Stimulated activated CD8-positive, alpha-beta memory T cell treated with anti-CD3 and anti-CD28 coated beads, Interleukin-2, amount 100 ng/mL, for 48 hours (primary cell): ENCODE measurements around the gene COX17.

Experiments
- DNase-seq, 2 donors: peaks; one replicate each; pipeline ENCODE4 v3.0.0-alpha.2; 2020; ENCODE audit warnings: low read depth in 2 of 2

COX17 gene

DNA sequence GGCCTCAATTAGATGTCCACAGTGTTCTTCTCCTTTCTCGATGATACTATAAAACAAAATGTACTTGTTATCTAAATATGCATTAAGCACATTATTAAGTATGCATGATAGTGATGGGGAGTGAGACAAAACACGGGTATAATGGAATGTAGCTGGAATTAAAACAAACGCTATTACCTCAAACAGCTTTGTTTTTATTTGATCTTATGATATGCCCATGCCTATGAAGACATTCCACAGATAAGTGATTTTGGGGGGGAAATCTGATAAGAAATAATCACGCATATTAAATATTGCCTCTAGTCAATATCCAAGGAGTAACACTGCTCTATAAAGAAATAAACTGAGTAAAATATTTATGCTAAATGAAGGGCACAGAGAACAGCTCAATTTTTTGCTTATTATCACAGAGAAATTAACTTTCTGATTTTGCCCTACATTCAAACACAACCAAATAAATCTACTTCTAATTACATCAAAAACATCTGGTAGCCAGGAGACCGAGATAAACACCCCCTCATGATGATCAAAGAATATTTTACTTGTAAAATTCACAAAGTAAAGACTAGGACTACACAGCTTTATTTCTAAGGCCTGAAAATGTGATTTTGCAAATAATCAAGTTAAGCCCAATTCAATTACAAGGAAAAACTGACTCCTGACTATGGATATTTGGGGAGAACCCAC is 1.9 kb downstream of the COX17 start:
- DNase-seq: no peak

DNA sequence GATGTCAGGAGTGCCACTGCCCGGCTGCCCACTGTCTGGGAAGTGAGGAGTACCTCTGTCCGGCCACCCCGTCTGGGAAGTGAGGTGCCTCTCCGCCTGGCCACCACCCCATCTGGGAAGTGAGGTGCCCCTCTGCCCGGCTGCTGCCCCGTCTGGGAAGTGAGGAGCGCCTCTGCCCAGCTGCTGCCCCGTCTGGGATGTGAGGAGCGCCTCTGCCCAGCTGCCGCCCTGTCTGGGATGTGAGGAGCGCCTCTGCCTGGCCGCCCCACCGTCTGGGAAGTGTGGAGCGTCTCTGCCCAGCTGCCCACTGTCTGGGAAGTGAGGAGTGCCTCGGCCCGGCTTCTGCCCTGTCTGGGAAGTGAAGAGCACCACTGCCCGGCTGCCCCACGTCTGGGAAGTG is 3.3 kb downstream of the COX17 start:
- no peak for DNase-seq

DNA sequence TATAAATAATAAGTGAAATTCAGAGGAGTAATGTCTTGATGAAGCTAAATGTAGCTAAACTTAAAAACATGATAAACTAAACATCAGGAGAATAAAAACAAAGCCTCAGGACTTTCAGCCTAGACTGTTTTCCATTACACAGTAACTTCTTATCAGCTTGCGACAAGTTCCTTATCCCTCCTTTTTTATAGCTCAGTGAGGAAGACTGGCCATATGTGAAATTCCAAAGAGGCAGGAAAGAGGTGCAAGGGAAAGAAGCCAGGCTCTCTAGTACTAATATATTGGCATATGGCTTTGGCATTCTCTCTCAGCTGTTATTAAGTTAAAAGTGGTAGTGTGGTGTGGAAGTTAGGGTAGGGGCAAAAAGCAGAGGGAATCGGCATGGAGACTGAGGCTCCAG is 4.4 kb downstream of the COX17 start:
- DNase-seq: no peak

DNA sequence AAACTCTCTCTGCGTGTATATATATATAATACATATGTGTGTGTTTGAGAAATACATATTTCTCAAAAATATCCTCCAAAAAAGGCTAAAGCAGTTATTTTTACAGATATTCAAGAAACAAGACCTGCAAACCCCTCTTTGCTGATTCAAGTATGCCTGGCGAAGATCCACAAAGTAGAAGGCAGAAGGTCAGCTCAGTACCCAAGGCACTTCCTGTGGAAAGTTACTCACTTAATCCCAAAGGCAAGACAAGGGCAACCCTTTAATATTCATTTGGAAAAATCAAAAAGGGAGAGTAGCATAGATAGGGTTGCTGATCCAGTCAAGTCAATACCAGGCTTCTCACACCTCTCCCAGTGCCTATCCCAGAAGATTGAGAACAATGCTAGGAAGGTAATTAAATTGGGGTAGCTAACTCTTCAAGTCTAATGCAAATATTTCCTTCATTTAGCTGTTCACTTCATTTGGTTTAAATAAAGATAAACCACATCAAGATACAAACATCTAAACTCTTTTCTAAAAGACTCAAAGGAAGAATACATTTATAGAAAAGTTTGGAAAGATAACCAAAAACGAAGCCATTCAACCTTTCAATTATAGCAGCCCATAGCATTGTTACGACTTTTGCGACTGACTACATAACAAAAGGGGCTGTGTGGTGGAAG is 7.2 kb downstream of the COX17 start:
- no peak for DNase-seq

DNA sequence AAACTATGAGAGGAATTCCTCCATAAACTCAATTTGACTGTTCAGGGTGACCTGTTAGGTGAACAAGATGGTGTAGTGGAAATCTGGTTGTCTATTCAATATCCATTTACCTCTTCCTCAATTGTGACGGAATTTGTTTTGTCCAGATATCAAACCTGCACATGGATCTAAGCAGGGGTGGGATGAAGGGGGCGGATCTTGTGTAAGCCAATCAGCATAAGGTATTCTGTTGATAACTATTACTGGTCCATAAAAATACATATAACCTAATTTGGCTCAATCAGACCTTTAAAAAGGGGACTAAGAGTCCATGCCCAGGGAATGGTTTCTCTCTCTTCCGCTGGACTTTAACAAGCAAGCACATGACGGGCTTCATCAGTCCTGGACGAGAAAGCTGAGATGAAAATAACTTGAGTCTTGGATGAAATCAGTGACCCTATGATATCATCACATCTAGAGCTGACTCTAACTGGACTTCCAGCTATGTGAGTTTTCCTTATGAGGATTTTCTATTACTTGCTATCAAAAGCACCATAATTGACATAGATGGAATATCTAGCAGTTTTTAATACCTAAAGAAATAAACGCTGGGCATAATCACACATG is 11.1 kb downstream of the COX17 start:
- DNase-seq: no peak

DNA sequence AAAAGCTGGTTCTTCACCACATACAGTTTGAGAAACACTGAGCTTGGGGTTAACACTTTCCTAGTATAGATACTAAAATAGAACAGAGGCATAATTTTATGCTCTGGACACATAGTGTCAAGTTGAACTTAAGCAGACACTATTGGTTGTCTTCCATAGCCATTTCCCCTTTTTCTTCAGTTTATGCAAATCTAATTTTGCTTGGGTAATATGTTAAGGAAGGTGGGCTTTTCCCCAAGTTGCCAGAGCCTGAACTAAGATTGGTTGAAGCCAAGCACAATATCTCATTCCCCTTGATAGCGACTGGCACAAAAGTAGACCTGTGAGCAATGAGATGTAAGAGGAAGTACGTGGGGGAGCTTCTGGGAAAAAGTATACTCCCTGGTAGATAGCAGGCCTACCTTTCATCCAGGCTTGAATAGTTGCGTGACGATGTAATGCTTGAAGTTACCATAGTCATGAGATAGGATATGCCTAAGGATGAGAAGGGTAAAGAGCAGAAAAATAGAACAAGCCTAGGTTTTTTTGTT is 12.3 kb downstream of the COX17 start:
- DNase-seq: no peak

DNA sequence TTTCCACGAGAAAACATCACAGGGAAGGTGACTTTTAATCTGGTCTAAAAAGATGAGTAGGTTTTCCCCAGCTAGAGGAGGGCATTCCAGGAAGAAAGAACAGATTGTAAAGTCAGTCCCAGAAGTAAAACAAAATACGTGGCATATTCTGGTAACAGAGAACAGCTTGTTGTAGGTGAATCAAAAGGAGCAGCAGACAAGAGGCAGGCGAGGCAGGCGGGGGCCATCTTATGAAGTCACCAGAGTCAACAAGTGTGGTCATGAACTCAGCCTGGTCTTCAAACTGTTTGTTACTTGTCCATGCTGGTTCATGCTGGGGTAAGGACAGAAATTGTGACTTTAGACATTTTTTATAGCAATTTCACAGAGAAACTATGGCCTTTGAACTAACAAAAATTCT is 12.8 kb downstream of the COX17 start:
- DNase-seq: no peak

DNA sequence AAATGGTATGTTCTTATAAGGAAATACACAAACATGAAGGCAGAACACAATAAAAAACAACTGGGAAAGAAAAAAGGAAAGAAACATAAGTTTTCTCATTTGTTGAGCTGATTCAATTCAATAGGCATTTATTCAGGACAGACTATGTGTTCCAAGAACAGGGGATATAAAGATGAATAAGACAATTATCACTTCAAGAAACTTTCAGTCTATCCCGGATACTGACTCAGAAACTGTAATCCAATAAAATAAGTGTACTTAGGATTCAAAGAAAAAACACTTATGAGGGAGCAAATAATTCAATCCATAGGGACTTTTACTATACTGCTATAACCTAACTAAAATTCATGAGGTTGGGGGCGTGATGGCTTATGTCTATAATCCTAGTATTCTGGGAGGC is 13.3 kb downstream of the COX17 start:
- DNase-seq: no peak

DNA sequence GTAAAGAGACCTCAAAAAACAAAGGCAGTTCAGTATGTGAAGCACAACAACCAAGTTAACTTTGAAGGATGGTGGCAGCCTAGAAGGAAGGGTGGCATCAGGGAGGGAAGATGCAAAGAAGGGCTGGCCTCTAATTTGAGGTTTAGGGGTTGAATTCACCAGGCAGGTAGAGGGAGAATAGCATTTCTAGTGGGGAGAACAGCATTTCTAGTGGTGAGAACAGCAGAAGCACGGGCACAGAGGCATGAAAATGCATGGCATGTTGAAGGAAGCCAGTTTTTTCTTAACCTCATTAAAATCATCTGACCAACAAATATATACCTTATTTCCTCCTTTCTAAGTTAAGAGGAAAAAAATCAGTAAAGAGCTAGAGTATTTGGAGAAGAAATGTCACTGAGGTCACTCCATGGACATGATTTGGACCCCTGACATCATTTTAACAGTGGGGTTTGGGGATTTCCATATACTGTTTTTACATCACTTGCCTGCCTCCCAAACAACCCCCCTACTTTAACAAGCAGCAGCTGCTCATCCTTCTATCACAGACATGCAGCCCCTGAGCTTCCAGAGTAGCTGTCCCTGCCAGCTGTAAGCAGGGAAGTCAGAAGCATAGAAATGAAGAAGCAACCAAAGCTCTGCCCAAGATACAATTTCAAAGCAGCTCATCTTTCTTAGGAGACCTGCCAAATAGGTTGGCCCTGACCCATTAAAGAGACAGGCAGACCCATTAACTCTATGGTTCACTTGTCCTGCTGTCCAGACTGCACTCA is 14.4 kb downstream of the COX17 start:
- no peak for DNase-seq

DNA sequence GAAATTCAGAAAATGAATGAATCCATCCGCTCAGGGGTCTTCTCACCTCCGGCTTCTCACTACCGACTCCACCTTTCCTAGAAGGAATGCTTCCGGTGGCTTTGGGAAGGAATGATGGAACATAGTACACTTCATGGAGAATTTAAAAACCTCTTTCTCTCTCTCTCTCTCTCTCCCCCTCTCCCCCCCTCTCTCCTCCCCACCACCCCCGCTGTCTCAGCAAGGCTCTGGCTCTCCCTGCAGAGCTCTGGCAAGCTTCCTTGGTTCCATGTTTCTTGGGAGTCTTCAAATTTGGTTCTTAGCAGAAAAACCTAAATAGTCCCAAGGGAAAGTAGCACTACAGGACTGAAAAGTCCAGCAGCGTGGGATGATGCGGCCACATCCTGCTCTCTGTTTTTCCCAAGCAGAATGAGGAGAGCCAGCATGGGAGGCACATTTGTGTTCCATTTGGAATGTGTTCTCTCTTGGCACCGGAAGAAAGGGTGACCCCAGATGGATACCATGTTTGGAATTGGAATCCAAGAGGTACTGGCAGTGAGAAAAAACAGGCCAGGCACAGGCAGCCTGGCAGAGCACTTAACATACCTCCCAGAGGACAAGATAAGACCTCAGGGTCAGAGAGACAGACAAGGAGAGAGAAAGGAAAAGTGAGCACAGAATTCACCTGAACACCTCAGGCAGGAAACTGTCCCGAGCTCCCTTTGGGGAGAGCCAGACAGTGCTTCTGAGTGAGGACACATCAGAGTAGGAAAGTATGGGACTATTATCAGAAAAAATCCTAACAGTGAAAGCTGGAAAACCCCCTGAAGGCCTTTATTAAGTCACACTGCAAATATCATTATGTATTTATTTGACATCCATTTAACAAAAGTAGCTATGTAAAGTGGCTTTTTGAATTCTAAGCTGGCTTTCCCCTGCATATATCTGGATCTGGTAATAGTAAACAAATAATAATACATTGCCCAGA is 16.4 kb downstream of the COX17 start, which contains the start of gene POPDC2:
Gene POPDC2, minus strand, starts transcription at position 116 of the 967 bp plus-strand sequence. CDS start 166 bp downstream, outside the sequence.
- DNase-seq: no peak

DNA sequence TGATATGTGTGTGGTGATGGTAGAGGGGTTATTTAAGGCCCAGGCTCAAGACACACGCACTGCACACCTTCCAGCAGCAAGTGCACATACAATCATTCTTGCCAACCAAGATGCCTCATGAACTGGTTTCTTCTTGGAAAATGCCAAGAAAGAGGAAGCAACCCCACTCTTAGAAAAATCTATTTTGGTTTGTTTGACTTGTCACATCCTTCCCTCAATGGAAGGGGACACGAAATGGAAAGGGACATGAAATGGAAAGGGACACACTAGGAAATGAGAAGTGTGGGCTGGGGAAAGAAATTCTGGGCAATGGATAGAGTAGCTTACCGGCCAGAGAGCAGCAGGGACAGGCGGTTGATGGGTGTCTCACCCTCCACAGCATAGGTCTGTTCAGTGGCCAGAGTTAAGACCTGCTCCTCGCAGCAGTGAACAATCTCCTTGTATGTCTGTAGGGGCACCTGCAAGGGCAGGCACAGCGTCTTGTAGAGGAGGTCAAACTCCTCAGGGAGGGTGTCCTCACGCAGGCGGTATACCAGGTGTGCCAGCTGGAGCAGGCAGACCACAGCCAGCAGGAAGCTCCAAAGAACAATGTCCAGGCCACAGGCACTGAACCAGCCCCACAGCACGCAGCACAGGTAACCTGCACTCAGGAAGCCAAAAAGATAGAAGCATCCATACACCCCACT is 17.5 kb downstream of the COX17 start:
- DNase-seq: no peak

DNA sequence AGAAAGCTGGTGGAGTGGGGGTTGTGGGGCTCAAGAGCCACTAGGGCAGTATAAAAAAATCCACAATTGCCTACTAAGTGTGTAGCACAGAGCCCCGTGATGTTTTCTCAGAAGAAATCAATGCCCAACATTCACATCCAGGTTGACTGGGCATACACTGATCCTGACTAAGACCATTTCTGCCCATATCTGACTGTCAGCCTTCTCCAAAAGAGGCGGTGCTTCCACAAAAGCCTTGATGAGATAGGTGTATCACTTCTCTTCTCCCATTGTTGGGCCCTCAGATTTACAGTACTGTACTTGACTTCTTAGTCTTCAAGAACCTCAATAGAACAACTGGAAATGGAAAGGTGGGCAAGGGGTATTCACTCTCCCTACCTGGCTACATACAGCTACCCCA is 18.2 kb downstream of the COX17 start:
- DNase-seq: no peak

DNA sequence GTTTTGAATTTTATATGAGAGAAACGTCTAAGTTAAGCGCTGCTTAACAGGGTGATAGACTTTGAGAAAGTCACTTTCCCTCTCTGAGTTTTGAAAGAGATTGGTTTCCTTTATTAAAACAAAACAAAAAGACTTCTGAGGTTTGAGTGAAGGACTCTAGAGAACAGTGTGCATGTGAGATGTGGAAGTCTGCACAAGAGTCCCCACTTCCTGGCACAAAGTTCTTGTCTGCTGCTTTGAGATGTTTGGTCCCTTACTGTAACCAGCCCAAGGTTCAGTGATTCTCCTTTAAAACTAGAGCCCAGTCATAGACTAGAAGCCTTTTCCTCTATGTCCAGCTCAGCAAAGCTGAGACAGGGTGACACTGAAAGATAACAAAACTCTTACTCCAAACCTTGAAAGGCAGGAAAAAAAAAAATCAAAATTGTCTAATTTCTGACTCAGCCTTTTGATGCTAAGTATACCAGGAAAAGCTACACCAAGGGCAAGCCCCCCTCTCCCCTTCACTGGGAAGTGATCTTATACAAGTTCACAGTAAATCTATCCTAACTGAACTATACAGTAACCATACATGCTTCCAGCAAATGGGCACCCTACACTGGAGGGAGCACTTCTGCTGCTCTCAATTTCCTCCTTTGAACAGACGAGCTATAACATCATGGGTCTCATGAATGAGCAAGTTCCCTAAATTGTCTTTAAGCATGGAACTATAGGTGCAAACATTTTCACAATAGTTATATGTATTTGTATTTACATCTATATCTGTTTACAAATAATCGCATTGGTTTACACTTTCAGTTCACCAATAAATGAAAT is 19.1 kb downstream of the COX17 start:
- DNase-seq: no peak

DNA sequence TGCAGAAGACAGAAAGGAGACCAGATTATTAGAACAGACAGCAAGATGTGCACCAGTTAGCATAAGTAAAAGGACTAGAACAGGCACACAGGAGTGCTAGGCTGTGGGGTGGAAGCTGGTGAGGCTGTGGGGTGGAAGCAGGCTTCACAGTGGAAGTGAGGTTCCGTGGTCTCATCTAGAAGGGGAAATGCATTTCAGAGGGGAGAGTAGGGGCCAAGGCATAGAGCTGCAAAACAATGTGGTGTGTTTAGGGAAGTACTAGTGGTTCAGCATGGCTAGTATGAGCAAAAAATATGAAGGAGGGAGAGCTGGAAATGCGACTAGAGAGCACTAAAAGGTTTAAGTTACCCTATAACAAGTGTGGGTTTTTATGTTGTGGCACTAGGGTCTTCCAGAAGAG is 23.3 kb downstream of the COX17 start:
- no peak for DNase-seq

DNA sequence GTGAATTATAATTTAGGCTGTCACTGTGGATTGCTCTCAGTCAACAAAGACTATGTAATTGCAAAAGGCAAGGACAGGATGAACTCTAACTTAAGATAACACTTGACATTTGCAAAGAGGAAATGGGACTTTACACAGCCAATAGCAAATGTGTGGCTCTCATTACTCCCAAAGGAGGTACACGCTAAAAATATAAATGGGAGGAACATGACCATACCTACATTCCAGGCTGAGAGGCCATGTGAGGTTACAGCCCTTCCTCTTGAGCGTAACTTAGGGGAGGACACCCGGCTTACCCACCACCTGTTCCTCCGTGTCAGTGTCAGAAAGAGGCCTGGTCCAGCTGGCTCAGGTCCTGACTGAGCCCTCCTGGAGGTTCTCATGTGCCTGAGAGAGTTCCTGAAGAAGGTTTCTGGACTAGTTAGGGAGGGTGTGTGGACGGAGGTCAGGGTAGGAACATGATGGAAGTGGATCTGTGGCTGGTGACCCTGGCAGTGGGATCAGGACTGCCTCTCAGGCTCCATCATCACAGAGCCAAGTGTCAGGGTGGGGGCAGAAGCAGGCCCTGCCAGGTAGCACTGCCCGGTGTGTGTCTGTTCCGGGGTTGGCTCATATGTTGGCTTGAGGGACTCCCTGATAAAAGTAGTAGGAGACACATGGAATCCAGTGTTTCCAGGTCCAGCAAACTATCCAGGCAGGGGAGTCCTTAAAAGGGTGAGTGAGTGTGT is 24.7 kb downstream of the COX17 start:
- DNase-seq: no peak

DNA sequence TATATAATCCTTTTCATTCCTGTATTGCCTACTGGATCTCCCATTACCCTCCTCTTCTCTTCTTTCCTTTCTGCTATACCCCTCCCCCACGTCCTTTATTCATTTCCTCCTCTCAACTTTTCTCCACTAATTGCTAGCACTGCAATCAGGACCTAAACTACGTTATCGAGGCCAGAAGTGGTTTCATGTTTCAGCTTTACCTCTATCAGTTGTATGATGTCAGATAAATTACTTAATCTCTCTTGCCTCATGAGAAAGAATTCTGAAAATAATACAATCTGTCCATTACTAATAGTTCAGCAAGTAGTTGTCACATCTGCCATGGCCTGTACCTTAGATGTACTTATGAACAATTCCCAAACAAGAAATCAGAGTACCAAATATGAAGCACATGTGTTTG is 27.4 kb downstream of the COX17 start:
- no peak for DNase-seq

DNA sequence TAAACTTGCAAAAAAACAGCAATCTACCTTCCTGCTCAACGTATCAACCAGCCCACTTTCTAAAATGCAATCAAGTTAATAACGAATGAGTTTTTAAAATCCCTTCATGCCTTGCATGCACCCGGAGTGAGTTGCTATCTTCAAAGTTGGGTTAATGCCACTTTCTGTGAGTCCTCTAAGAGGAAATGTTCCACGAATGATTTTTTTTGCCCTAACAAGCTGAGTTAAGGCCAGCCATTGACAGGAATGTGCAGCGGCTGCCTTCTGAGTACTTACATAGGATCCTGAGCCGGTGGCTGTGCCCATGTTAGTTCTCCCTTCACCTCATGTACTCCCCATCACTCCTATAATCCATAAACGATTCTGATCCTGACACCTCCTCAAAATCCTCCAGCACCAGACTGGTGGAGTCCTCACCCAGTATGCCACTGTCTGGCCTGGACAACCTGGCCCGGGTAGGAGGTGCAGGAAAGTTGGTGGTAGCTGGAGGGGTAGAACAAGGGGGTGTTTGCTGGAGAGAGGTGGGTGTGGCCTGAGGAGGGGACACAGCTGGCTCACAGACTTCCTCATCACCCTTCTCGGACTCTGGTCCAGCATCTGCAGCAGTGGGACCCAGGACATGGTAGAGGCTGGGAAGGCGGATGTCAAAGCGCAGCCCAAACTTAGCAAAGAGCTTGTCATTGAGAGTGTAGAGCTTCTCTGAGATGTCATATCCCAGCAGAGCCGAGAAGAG is 29.2 kb downstream of the COX17 start:
- DNase-seq: no peak

DNA sequence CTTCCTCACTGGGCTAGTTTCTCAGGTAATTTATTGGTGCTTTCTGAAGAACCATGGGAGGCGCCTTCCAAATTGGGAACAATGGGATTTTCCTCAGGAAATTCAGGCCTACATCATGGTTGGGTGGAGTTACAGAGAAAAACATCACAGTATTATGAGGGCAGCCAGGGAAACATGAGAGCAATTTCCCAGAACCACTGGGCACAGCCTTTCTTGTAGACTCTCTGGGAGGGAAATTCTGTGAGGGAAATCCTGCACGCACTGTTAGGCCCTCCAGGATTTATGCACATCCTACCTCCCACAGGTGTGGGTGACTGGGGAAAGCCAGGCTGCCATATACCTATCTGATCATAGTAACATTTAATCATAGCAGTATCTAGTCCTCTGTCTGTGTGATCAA is 30.0 kb downstream of the COX17 start:
- no peak for DNase-seq
